ENCODE measurements around the gene REPS2.
"Not testable (repeated sequence)": the region's sequence is repeated elsewhere in the genome, so short reads cannot be mapped to it uniquely, and the experiment has no call there.

REPS2 gene

GRCh38 chrX:16963216-16963615 is 16.8 kb downstream of the REPS2 start:
- no peak for DNase-seq (ENCODE audit: low spot score)

- not testable (repeated sequence) for DNase-seq (ENCODE audit: low spot score)
Measured at GRCh38 chrX:16964976-16965375, 18.5 kb downstream of the REPS2 start.

- DNase-seq (ENCODE audit: low spot score): peak; percentile 4
Measured at GRCh38 chrX:16966752-16967448, 20.4 kb downstream of the REPS2 start.

GRCh38 chrX:16968753-16969152 is 22.3 kb downstream of the REPS2 start:
- not testable (repeated sequence) for DNase-seq (ENCODE audit: low spot score)

GRCh38 chrX:16970977-16971376 is 24.5 kb downstream of the REPS2 start:
- no peak for DNase-seq (ENCODE audit: low spot score)

GRCh38 chrX:16971694-16972093 is 25.2 kb downstream of the REPS2 start:
- DNase-seq (ENCODE audit: low spot score): no peak

- DNase-seq (ENCODE audit: low spot score): no peak
Measured at GRCh38 chrX:16975233-16975632, 28.8 kb downstream of the REPS2 start.

- no peak for DNase-seq (ENCODE audit: low spot score)
Measured at GRCh38 chrX:16977771-16978170, 31.3 kb downstream of the REPS2 start.

- no peak for DNase-seq (ENCODE audit: low spot score)
Measured at GRCh38 chrX:16978193-16978984, 31.9 kb downstream of the REPS2 start.

- no peak for DNase-seq (ENCODE audit: low spot score)
Measured at GRCh38 chrX:16979226-16979625, 32.8 kb downstream of the REPS2 start.

GRCh38 chrX:16981209-16981608 is 34.8 kb downstream of the REPS2 start:
- DNase-seq (ENCODE audit: low spot score): no peak

GRCh38 chrX:16981980-16982379 is 35.5 kb downstream of the REPS2 start:
- DNase-seq (ENCODE audit: low spot score): no peak

GRCh38 chrX:16983051-16983450 is 36.6 kb downstream of the REPS2 start:
- DNase-seq (ENCODE audit: low spot score): no peak

- DNase-seq (ENCODE audit: low spot score): no peak
Measured at GRCh38 chrX:16985286-16985685, 38.8 kb downstream of the REPS2 start.

GRCh38 chrX:16986169-16986568 is 39.7 kb downstream of the REPS2 start:
- no peak for DNase-seq (ENCODE audit: low spot score)

GRCh38 chrX:16989750-16990149 is 43.3 kb downstream of the REPS2 start:
- DNase-seq (ENCODE audit: low spot score): no peak

- DNase-seq (ENCODE audit: low spot score): no peak
Measured at GRCh38 chrX:16990839-16991238, 44.4 kb downstream of the REPS2 start.

- no peak for DNase-seq (ENCODE audit: low spot score)
Measured at GRCh38 chrX:16992445-16992844, 46.0 kb downstream of the REPS2 start.

- DNase-seq (ENCODE audit: low spot score): no peak
Measured at GRCh38 chrX:16992951-16993350, 46.5 kb downstream of the REPS2 start.

GRCh38 chrX:16993791-16994318 is 47.4 kb downstream of the REPS2 start:
- peak; percentile 41 for DNase-seq (ENCODE audit: low spot score)

GRCh38 chrX:16994736-16995135 is 48.3 kb downstream of the REPS2 start:
- DNase-seq (ENCODE audit: low spot score): peak; percentile 4

GRCh38 chrX:16997313-16997712 is 50.9 kb downstream of the REPS2 start:
- DNase-seq (ENCODE audit: low spot score): no peak

GRCh38 chrX:16999275-16999674 is 52.8 kb downstream of the REPS2 start:
- no peak for DNase-seq (ENCODE audit: low spot score)
